Measurements from ENCODE around the gene DNAJC2.

DNAJC2 gene

GRCh38 chr7:103349805-103350204 is 5.2 kb upstream of the DNAJC2 start:
- TF ChIP-seq, protein P1, sequence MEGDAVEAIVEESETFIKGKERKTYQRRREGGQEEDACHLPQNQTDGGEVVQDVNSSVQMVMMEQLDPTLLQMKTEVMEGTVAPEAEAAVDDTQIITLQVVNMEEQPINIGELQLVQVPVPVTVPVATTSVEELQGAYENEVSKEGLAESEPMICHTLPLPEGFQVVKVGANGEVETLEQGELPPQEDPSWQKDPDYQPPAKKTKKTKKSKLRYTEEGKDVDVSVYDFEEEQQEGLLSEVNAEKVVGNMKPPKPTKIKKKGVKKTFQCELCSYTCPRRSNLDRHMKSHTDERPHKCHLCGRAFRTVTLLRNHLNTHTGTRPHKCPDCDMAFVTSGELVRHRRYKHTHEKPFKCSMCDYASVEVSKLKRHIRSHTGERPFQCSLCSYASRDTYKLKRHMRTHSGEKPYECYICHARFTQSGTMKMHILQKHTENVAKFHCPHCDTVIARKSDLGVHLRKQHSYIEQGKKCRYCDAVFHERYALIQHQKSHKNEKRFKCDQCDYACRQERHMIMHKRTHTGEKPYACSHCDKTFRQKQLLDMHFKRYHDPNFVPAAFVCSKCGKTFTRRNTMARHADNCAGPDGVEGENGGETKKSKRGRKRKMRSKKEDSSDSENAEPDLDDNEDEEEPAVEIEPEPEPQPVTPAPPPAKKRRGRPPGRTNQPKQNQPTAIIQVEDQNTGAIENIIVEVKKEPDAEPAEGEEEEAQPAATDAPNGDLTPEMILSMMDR (IDR thresholded peaks at IDR 0.05; ENCODE audit: insufficient read depth, low read depth, low read length, missing control alignments), result no peak
- DNase-seq (ENCODE audit: low read depth), result peak; percentile 3

DNA sequence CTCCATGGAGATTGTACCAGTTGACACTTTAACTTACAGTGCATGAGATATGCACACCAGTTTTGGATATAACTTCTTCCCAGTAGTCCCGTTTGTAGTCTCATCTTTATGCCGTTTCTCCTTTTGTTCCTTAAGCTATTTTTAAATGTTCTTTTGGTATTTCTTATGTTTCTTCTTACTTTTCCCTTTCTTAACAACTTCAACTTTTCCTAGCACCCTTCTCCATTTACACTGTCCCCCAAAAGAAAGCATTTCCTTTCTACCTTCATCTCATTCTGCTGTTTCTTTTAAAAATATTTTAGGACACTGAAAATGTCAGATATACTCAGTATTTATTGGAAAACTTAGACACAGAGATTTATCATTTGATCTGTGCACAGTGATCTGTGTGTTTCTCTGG is 4.4 kb upstream of the DNAJC2 start:
- no peak for DNase-seq (ENCODE audit: low read depth)
- TF ChIP-seq, protein P1 (IDR thresholded peaks at IDR 0.05; ENCODE audit: insufficient read depth, low read depth, low read length, missing control alignments), result no peak
- H3K4me3 ChIP-seq (ENCODE audit: low read depth, low read length), result peak overlapping the region; percentile 80

More at GRCh38 chr7:103349805-103350204, 5.2 kb upstream of the DNAJC2 start:
- H3K4me3 ChIP-seq (ENCODE audit: low read depth, low read length), result peak overlapping the region; percentile 80

DNA sequence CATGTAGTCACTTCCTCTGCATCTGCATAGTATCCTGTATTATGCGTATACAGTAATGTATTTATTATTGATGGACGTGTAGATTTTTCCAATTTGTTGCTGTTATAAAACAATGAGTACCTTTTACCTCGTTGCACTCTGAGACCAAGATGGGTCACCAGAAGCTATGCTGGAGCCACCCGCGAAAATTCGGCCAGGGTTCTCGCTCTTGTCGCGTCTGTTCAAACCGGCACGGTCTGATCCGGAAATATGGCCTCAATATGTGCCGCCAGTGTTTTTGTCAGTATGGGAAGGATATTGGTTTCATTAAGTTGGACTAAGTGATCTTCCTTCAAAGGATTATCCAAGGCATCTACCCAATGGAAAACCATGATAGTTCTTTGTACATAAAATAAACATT is 3.9 kb upstream of the DNAJC2 start:
- peak overlapping the region; percentile 80 for H3K4me3 ChIP-seq (ENCODE audit: low read depth, low read length)
- DNase-seq (ENCODE audit: low read depth), result peak; percentile 3
- TF ChIP-seq, protein P1 (IDR thresholded peaks at IDR 0.05; ENCODE audit: insufficient read depth, low read depth, low read length, missing control alignments), result no peak

GRCh38 chr7:103347507-103348267 is 3.1 kb upstream of the DNAJC2 start, which contains the start of gene PSMC2:
TSS of gene PSMC2 (plus strand) at chr7:103347643. CDS start at chr7:103347712, 69 bp downstream.
- peak; percentile 93 for DNase-seq (ENCODE audit: low read depth)
- TF ChIP-seq, protein P1 (IDR thresholded peaks at IDR 0.05; ENCODE audit: insufficient read depth, low read depth, low read length, missing control alignments), result no peak
- H3K4me3 ChIP-seq (ENCODE audit: low read depth, low read length), result peak within 1 kb of the TSS; percentile 80

- TF ChIP-seq, protein P1 (IDR thresholded peaks at IDR 0.05; ENCODE audit: insufficient read depth, low read depth, low read length, missing control alignments), result no peak
- H3K4me3 ChIP-seq (ENCODE audit: low read depth, low read length), result no peak overlapping the region
- DNase-seq (ENCODE audit: low read depth), result no peak
Observed at GRCh38 chr7:103346396-103346795, 1.8 kb upstream of the DNAJC2 start.

GRCh38 chr7:103343758-103344452 is 662 bp downstream of the DNAJC2 start:
- TF ChIP-seq, protein P1 (IDR thresholded peaks at IDR 0.05; ENCODE audit: insufficient read depth, low read depth, low read length, missing control alignments), result no peak
- peak overlapping the region; percentile 65 for H3K4me3 ChIP-seq (ENCODE audit: low read depth, low read length)
- peak; percentile 43 for DNase-seq (ENCODE audit: low read depth)

Data from GM12865 (cell line).